ENCODE measurements around the gene C2orf81.

C2orf81 gene

GRCh38 chr2:74417197-74417596, 4.2 kb downstream of the C2orf81 start:
- TF ChIP-seq POLR2A (IDR thresholded peaks at IDR 0.05; ENCODE audit: extremely low read depth, insufficient read length) = no peak
- TF ChIP-seq, protein P1, sequence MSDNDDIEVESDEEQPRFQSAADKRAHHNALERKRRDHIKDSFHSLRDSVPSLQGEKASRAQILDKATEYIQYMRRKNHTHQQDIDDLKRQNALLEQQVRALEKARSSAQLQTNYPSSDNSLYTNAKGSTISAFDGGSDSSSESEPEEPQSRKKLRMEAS (IDR thresholded peaks at IDR 0.05; ENCODE audit: low read depth, low read length) = no peak
- TF ChIP-seq CTCF (IDR thresholded peaks at IDR 0.05; ENCODE audit: low read depth, low read length) = no peak
- TF ChIP-seq MYC (IDR thresholded peaks at IDR 0.05; ENCODE audit: low read depth, low read length) = no peak
- no peak for DNase-seq (ENCODE audit: low read depth)
- H3K4me3 ChIP-seq (ENCODE audit: low read depth, low read length) = no peak overlapping the region

- DNase-seq (ENCODE audit: low read depth) = peak; percentile 30
- TF ChIP-seq MYC (IDR thresholded peaks at IDR 0.05; ENCODE audit: low read depth, low read length) (no peak), CTCF (IDR thresholded peaks at IDR 0.05; ENCODE audit: low read depth, low read length) (peak; percentile 12)
- H3K4me3 ChIP-seq (ENCODE audit: low read depth, low read length) = no peak overlapping the region
These were observed 4.6 kb downstream of the C2orf81 start for GRCh38 chr2:74416778-74417177.

- H3K4me3 ChIP-seq (ENCODE audit: low read depth, low read length) = no peak overlapping the region
- no peak for DNase-seq (ENCODE audit: low read depth)
- TF ChIP-seq, protein P1 (IDR thresholded peaks at IDR 0.05; ENCODE audit: low read depth, low read length) = no peak
- no peak for TF ChIP-seq CTCF (IDR thresholded peaks at IDR 0.05; ENCODE audit: low read depth, low read length)
- no peak for TF ChIP-seq MYC (IDR thresholded peaks at IDR 0.05; ENCODE audit: low read depth, low read length)
- TF ChIP-seq POLR2A (IDR thresholded peaks at IDR 0.05; ENCODE audit: extremely low read depth, insufficient read length) = no peak
These were observed 5.5 kb downstream of the C2orf81 start for GRCh38 chr2:74415762-74416395.

GRCh38 chr2:74414881-74415761, 6.3 kb downstream of the C2orf81 start:
- no peak overlapping the region for H3K4me3 ChIP-seq (ENCODE audit: low read depth, low read length)
- no peak for DNase-seq (ENCODE audit: low read depth)
- TF ChIP-seq, protein P1 (IDR thresholded peaks at IDR 0.05; ENCODE audit: low read depth, low read length) = no peak
- TF ChIP-seq CTCF (IDR thresholded peaks at IDR 0.05; ENCODE audit: low read depth, low read length) = no peak

DNA sequence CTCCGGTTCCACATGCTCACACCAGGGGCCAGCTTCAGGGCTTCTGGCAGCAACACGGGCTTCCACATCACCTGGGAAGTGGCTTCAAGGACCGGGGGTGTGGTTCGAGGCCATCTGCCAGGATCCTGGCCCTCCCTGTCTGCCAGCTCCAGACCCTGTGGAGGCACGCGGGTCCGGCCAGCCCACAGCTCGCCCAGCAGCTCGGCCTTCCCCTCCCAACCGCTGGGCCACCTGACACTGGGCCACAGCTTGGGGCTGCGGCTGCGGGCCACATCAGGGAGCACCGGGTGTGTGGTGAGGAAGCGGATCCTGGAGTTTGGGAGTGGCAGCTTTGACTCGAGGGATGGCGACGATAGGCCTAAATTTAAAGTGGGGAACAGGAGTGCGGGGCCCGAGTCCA, 7.0 kb downstream of the C2orf81 start:
- H3K4me3 ChIP-seq (ENCODE audit: low read depth, low read length) = no peak overlapping the region
- no peak for DNase-seq (ENCODE audit: low read depth)
- TF ChIP-seq POLR2A (IDR thresholded peaks at IDR 0.05; ENCODE audit: extremely low read depth, insufficient read length) (no peak), CTCF (IDR thresholded peaks at IDR 0.05; ENCODE audit: low read depth, low read length) (no peak), MYC (IDR thresholded peaks at IDR 0.05; ENCODE audit: low read depth, low read length) (no peak)
- TF ChIP-seq, protein P1 (IDR thresholded peaks at IDR 0.05; ENCODE audit: low read depth, low read length) = no peak

All from NB4 (cell line).